Activated CD4-positive, CD25-positive, alpha-beta regulatory T cell (primary cell): Measurements from ENCODE around the gene C1orf226.

Experiments
- DNase-seq, 4 experiments: peaks; one replicate each; lab custom pipeline; 2025; lab: John Stamatoyannopoulos, UW

C1orf226 gene

GRCh38 chr1:162365284-162366020 lies 16.1 kb upstream of the C1orf226 start:
- DNase-seq: no peak

GRCh38 chr1:162366149-162366548 lies 15.4 kb upstream of the C1orf226 start:
- DNase-seq: no peak

GRCh38 chr1:162366671-162367070 lies 14.9 kb upstream of the C1orf226 start:
- no peak for DNase-seq

- no peak for DNase-seq
Observed at GRCh38 chr1:162367073-162367472, 14.5 kb upstream of the C1orf226 start.

GRCh38 chr1:162367772-162368171 lies 13.8 kb upstream of the C1orf226 start:
- no peak for DNase-seq

GRCh38 chr1:162368451-162368850 lies 13.1 kb upstream of the C1orf226 start:
- DNase-seq: no peak

GRCh38 chr1:162369571-162369970 lies 12.0 kb upstream of the C1orf226 start:
- no peak for DNase-seq

GRCh38 chr1:162370161-162370560 lies 11.4 kb upstream of the C1orf226 start:
- DNase-seq: no peak

GRCh38 chr1:162370721-162371120 lies 10.8 kb upstream of the C1orf226 start:
- DNase-seq: no peak

GRCh38 chr1:162371611-162372010 lies 9.9 kb upstream of the C1orf226 start:
- DNase-seq: no peak

- no peak for DNase-seq
Observed at GRCh38 chr1:162372159-162373071, 9.1 kb upstream of the C1orf226 start.

GRCh38 chr1:162373072-162373427 lies 8.5 kb upstream of the C1orf226 start:
- no peak for DNase-seq

- DNase-seq: no peak
Observed at GRCh38 chr1:162373541-162374260, 7.8 kb upstream of the C1orf226 start.

- DNase-seq: no peak
Observed at GRCh38 chr1:162374406-162374805, 7.1 kb upstream of the C1orf226 start.

- DNase-seq: no peak
Observed at GRCh38 chr1:162375463-162375862, 6.1 kb upstream of the C1orf226 start.

- no peak for DNase-seq
Observed at GRCh38 chr1:162376691-162377090, 4.8 kb upstream of the C1orf226 start, which contains the start of gene SPATA46. Gene SPATA46, minus strand, starts transcription at chr1:162376854. Its CDS starts 64 bp downstream, at chr1:162376790.

GRCh38 chr1:162380061-162380846 lies 1.3 kb upstream of the C1orf226 start:
- DNase-seq: no peak

GRCh38 chr1:162381941-162382750 lies 618 bp downstream of the C1orf226 start:
- no peak for DNase-seq

- no peak for DNase-seq
Observed at GRCh38 chr1:162383091-162383490, 1.6 kb downstream of the C1orf226 start.

GRCh38 chr1:162383516-162383915 lies 2.0 kb downstream of the C1orf226 start:
- DNase-seq: no peak

- no peak for DNase-seq
Observed at GRCh38 chr1:162384116-162384515, 2.6 kb downstream of the C1orf226 start.
